GM08714 (cell line): ENCODE results near the gene FDXACB1.

Source experiments
- H3K4me3 ChIP-seq: fragments of 200-500 bp; sonication (Bioruptor generic); 2 replicates; pipeline ENCODE4 v1.5.1; 2014; ENCODE audit warnings: mild to moderate bottlenecking, low read length, inconsistent platforms
- ZNF274 ChIP-seq: IDR thresholded peaks from 2 replicates; pipeline ENCODE4 v1.6.1; 2012; ENCODE audit warnings: mild to moderate bottlenecking, low read depth, low read length

The FDXACB1 gene, protein sequence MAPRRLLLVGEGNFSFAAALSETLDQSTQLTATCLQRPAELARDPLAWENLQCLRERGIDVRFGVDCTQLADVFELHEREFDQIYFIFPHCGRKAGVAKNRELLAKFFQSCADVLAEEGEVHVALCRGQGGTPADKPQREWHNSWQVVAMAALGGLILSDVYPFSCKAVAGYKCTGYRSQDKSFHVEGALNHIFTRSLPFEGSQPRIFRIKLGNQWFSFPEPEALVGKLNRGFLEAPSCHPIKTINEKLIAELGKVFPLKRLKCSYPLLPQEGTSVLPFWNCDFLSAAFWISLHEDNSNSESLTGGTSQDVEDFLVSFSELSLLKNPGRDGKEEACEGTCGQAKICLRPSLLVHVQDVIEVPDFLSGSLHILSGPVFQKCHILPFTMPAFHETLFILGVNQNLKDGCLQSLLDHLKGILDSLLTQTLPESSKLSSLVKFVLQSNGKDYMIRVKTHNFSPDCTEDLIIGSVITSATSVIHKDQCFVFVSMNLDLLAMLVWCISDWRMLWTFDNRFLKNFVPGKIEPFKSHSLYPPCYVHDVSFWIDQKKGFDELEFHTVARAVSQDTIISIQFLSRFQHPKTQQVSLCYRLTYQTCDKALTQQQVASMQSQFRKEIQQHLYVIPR

DNA sequence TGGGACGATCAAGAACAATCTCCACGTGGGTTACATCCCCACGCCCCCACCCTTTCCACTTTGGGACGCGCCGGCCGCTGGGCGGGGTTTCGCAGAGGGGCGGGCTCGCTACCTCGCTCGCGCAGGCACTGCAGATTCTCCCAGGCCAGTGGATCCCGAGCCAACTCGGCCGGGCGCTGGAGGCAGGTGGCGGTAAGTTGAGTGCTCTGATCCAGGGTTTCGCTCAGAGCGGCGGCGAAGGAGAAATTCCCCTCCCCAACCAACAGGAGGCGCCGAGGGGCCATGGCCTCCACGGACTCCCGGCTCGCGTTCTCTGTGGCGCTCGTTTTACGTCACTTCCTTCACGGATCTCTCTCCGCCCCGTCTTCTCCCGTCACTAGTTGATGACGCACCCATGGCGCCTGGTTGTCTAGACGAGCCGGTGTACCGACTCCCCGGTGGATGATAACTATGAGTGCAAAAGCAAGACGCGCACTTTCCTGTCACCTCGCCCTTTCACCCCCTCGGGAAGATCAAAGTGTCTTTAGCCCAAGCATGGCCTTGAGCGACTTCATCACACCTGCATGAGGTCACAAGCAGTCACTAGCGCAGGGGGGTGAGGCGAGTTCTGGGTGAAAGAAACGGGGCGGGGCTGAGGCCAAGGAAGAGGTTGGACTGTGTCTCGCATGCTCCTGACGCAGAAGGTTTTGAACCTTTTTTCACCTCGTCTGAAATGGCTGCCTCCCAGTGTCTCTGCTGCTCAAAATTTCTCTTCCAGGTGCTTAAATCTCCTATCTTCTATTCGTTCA is at the start of gene FDXACB1, which contains the start of gene CFAP68:
Gene FDXACB1 (minus strand): TSS at position 317 of the 788 bp plus-strand sequence. CDS start 33 bp downstream, at position 284.
Gene CFAP68 (plus strand): TSS at position 693 of the 788 bp plus-strand sequence. CDS start 20 bp downstream, at position 713.
- H3K4me3 ChIP-seq, result peak within 1 kb of the TSS; percentile 66
- TF ChIP-seq ZNF274, result no peak

- TF ChIP-seq ZNF274, result no peak
- peak overlapping the region; percentile 45; the same call in 1 of the 2 replicates for H3K4me3 ChIP-seq
These were observed 47.8 kb upstream of the FDXACB1 start for GRCh38 chr11:111926505-111927391.

GRCh38 chr11:111925953-111926352 is 47.0 kb upstream of the FDXACB1 start:
- TF ChIP-seq ZNF274, result no peak
- H3K4me3 ChIP-seq, result no peak overlapping the region

- no peak for TF ChIP-seq ZNF274
These were observed 45.0 kb upstream of the FDXACB1 start for GRCh38 chr11:111923951-111924350.

GRCh38 chr11:111923351-111923788 is 44.4 kb upstream of the FDXACB1 start:
- no peak overlapping the region for H3K4me3 ChIP-seq
- TF ChIP-seq ZNF274, result no peak

More at GRCh38 chr11:111923951-111924350, 45.0 kb upstream of the FDXACB1 start:
- no peak overlapping the region for H3K4me3 ChIP-seq

- TF ChIP-seq ZNF274, result no peak
- H3K4me3 ChIP-seq, result no peak overlapping the region
These were observed 43.8 kb upstream of the FDXACB1 start for GRCh38 chr11:111922803-111923202.

- no peak for TF ChIP-seq ZNF274
- no peak overlapping the region for H3K4me3 ChIP-seq
These were observed 42.7 kb upstream of the FDXACB1 start for GRCh38 chr11:111921541-111922230.

- no peak overlapping the region for H3K4me3 ChIP-seq
These were observed 41.9 kb upstream of the FDXACB1 start for GRCh38 chr11:111920908-111921307.

DNA sequence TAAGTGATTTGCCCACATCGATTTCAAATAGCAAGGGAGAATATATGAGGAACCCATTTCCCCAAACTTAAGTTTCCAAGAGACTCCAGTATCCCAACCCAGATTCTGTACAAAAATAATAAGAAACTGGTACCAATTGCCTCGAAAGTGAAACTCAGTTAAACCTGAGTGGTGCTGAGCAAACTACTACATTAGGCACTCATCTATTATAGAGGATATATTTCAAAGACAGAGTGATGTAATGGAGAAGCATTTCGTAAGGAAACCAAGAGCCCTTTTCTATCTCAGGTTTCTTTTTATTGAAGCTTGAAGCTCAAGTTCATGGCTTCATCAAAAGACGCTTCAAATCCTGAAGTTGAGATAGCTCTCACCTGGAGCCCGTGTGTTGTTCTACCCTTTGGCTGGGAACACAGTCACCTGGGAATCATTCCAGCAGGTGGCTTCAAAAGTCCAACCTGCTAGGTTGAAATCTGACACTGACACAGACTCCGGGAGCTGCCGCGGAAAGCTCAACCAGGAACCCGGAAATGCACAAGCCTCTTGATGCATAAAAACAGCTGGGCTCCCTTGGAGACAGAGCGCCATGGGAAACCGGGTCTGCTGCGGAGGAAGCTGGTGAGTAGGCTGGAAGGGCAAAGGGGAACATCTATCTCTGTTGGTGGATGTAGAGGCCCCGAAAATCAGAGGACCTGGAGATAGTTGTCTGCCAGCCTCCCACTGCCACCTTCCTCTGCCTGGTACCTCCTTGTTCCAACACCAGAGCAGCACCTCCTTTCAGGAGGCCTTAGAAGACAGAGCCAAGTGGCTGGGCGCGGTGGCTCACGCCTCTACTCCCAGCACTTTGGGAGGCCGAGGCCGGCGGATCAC is 39.7 kb upstream of the FDXACB1 start, which contains the start of gene C11orf52:
Gene C11orf52 (plus strand): TSS at position 524 of the 867 bp plus-strand sequence. CDS start 60 bp downstream, at position 584.
- no peak for TF ChIP-seq ZNF274
- no peak within 1 kb of the TSS for H3K4me3 ChIP-seq

More at GRCh38 chr11:111920908-111921307, 41.9 kb upstream of the FDXACB1 start:
- TF ChIP-seq ZNF274, result no peak

DNA sequence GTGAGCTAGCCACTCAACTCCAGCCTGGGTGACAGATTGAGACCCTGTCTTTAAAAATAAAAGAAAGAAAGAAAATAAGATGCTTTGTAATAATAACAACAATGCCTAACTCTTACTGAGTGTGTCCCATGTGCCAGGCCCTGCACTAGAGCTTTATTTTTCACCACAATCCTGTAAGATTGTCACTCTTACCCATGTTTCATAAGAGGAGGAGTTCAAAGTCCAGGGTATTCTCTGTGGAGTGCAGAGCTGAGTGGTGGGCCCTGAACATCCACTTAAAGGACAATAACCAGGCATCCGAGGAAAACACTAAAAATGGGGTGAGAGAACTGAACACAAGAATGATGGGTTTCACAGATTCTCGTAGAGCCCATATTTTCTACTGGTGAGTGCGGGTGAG is 38.8 kb upstream of the FDXACB1 start:
- no peak overlapping the region for H3K4me3 ChIP-seq
- no peak for TF ChIP-seq ZNF274

- TF ChIP-seq ZNF274, result no peak
- H3K4me3 ChIP-seq, result no peak overlapping the region
These were observed 38.3 kb upstream of the FDXACB1 start for GRCh38 chr11:111917312-111917711.

DNA sequence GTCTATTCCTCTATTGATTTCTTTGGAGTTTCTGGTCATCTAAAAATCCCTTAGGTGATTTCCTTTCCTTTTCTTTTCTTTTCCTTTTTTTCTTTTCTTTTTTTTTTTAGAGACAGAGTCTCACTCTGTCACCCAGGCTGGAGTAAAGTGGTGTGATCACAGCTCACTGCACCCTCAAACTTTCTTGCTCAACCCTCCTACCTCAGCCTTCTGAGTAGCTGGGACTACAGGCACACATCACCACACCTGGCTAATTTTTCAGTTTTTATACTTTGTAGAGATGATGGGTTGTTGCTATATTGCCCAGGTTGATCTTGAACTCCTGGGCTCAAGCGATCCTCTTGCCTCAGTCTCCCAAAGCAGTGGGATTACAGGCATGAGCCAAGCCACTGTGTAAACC is 37.8 kb upstream of the FDXACB1 start:
- no peak for TF ChIP-seq ZNF274
- H3K4me3 ChIP-seq, result no peak overlapping the region
